KMS-11 (cell line): ENCODE data around the gene EVPLL.
"Not testable (repeated sequence)": the region's sequence is repeated elsewhere in the genome, so short reads cannot be mapped to it uniquely, and the experiment has no call there.

Experiments used
- H2AFZ ChIP-seq: fragments of 200-600 bp; sonication (generic); 2 replicates; pipeline ENCODE4 v1.6.1; 2016; ENCODE audit warnings: antibody characterized with exemption, mixed run types, low read depth
- H3K27ac ChIP-seq: fragments of 200-600 bp; sonication (generic); 2 replicates; pipeline ENCODE4 v1.6.1; 2016; ENCODE audit warnings: mild to moderate bottlenecking, mixed run types
- H3K27me3 ChIP-seq: fragments of 200-600 bp; sonication (generic); 2 replicates; pipeline ENCODE4 v1.6.1; 2017; ENCODE audit warnings: mild to moderate bottlenecking, low read depth, mixed run types, moderate library complexity; ENCODE audit not compliant: insufficient read depth
- H3K36me3 ChIP-seq: fragments of 200-600 bp; sonication (generic); 2 replicates; pipeline ENCODE4 v1.6.1; 2017; ENCODE audit warnings: mild to moderate bottlenecking, mixed run types; ENCODE audit not compliant: insufficient read depth
- H3K4me1 ChIP-seq: fragments of 200-600 bp; sonication (generic); 2 replicates; pipeline ENCODE4 v1.6.1; 2016; ENCODE audit warnings: mild to moderate bottlenecking, low read depth, mixed run types; ENCODE audit not compliant: poor library complexity, severe bottlenecking
- H3K4me2 ChIP-seq: fragments of 200-600 bp; sonication (generic); 2 replicates; pipeline ENCODE4 v1.7.0; 2016; ENCODE audit warnings: mild to moderate bottlenecking, mixed run types
- H3K4me3 ChIP-seq: fragments of 200-600 bp; sonication (generic); IDR thresholded peaks from 2 replicates; pipeline ENCODE4 v1.6.1; 2017; ENCODE audit warnings: low read depth, low read length, mixed read lengths; ENCODE audit not compliant: insufficient read depth
- H3K79me2 ChIP-seq: fragments of 200-600 bp; sonication (generic); 2 replicates; pipeline ENCODE4 v1.6.1; 2016; ENCODE audit warnings: low read depth, mixed run types; ENCODE audit not compliant: insufficient read depth
- H3K9ac ChIP-seq: fragments of 200-600 bp; sonication (generic); 2 replicates; pipeline ENCODE4 v1.6.1; 2016; ENCODE audit warnings: mild to moderate bottlenecking, mixed run types
- H4K20me1 ChIP-seq: fragments of 200-600 bp; sonication (generic); 2 replicates; pipeline ENCODE4 v1.6.1; 2016; ENCODE audit warnings: mild to moderate bottlenecking, mixed run types; ENCODE audit not compliant: insufficient read depth
- CTCF ChIP-seq: fragments of 200-600 bp; sonication (generic); conservative IDR thresholded peaks from 2 replicates; pipeline ENCODE4 v1.6.1; 2017; ENCODE audit warnings: low read depth, mild to moderate bottlenecking, antibody characterized with exemption, low read length, moderate library complexity, mixed read lengths

Gene EVPLL

GRCh38 chr17:18368946-18369345 lies 8.6 kb upstream of the EVPLL start:
- no peaks in the 10 kb centered on the region for H3K27me3 ChIP-seq

GRCh38 chr17:18370761-18371160 lies 6.8 kb upstream of the EVPLL start:
- TF ChIP-seq CTCF = no peak
- no peaks in the 10 kb centered on the region for H3K36me3 ChIP-seq
- no peaks in the 10 kb centered on the region for H3K27me3 ChIP-seq

More at GRCh38 chr17:18368946-18369345, 8.6 kb upstream of the EVPLL start:
- Histone ChIP-seq H3K4me3 (no peak overlapping the region), H4K20me1 (no peaks in the 10 kb centered on the region), H3K4me2 (no peak overlapping the region), H3K4me1 (peaks cover 37% of the 10 kb centered on the region), H2AFZ (no peak overlapping the region), H3K79me2 (no peaks in the 10 kb centered on the region), H3K36me3 (no peaks in the 10 kb centered on the region), H3K9ac (no peak overlapping the region), H3K27ac (no peak overlapping the region)
- TF ChIP-seq CTCF = no peak

GRCh38 chr17:18371455-18371854 lies 6.1 kb upstream of the EVPLL start:
- H4K20me1 ChIP-seq = no peaks in the 10 kb centered on the region
- no peak overlapping the region for H3K4me3 ChIP-seq
- H2AFZ ChIP-seq = peak overlapping the region; percentile 30
- H3K79me2 ChIP-seq = no peaks in the 10 kb centered on the region
- H3K9ac ChIP-seq = 0 out of 2 replicates have a peak overlapping the region, but pooled peaks have one; percentile 22
- no peak for TF ChIP-seq CTCF
- H3K36me3 ChIP-seq = no peaks in the 10 kb centered on the region
- no peaks in the 10 kb centered on the region for H3K27me3 ChIP-seq
- H3K4me1 ChIP-seq = peaks cover 44% of the 10 kb centered on the region
- peak overlapping the region; percentile 65 for H3K27ac ChIP-seq
- H3K4me2 ChIP-seq = peak overlapping the region; percentile 57

More at GRCh38 chr17:18370761-18371160, 6.8 kb upstream of the EVPLL start:
- Histone ChIP-seq H3K4me2 (no peak overlapping the region; the same call in 1 of the 2 replicates), H3K27ac (no peak overlapping the region), H3K4me3 (no peak overlapping the region), H3K9ac (no peak overlapping the region), H2AFZ (no peak overlapping the region), H3K4me1 (peaks cover 41% of the 10 kb centered on the region), H4K20me1 (no peaks in the 10 kb centered on the region), H3K79me2 (no peaks in the 10 kb centered on the region)

GRCh38 chr17:18373181-18373580 lies 4.4 kb upstream of the EVPLL start:
- H3K36me3 ChIP-seq, H3K27me3 ChIP-seq, H3K4me3 ChIP-seq, H3K9ac ChIP-seq, H2AFZ ChIP-seq, H4K20me1 ChIP-seq, H3K79me2 ChIP-seq: not testable (repeated sequence)
- Histone ChIP-seq H3K4me2 (peak overlapping the region; percentile 57; the same call in 1 of the 2 replicates), H3K27ac (peak overlapping the region; percentile 65; the same call in 1 of the 2 replicates), H3K4me1 (peaks cover 61% of the 10 kb centered on the region)

- TF ChIP-seq CTCF = no peak
- Histone ChIP-seq H3K4me2 (no peak overlapping the region; the same call in 1 of the 2 replicates), H4K20me1 (no peaks in the 10 kb centered on the region), H3K9ac (no peak overlapping the region), H3K36me3 (no peaks in the 10 kb centered on the region), H3K27me3 (no peaks in the 10 kb centered on the region), H3K79me2 (no peaks in the 10 kb centered on the region), H3K4me3 (no peak overlapping the region), H3K27ac (no peak overlapping the region), H3K4me1 (peaks cover 61% of the 10 kb centered on the region), H2AFZ (no peak overlapping the region)
Observed at GRCh38 chr17:18374216-18374615, 3.4 kb upstream of the EVPLL start.
